HL-60 (cell line): ENCODE results near the gene SNAPC4.

Source experiments
- DNase-seq, 2 experiments: peaks; one replicate each; pipeline ENCODE4 v3.0.0-alpha.2; 2010 to 2020; ENCODE audit warnings: low read depth in 1 of 2, low spot score in 1 of 2
- H3K27ac ChIP-seq: fragments of 250-450 bp; sonication (Bioruptor Pico); replicated peaks from 2 replicates; pipeline ENCODE4 v1.5.1; 2020; ENCODE audit warnings: mild to moderate bottlenecking, moderate library complexity
- H3K27me3 ChIP-seq: fragments of 250-450 bp; sonication (Bioruptor Pico); 2 replicates; pipeline ENCODE4 v1.5.1; 2021; ENCODE audit warnings: mild to moderate bottlenecking, moderate library complexity; ENCODE audit not compliant: insufficient read depth, poor library complexity, severe bottlenecking
- H3K4me3 ChIP-seq: replicated peaks from 2 replicates; pipeline ENCODE4 v1.5.1; 2011; ENCODE audit warnings: mild to moderate bottlenecking, control low read depth, low read length; ENCODE audit not compliant: insufficient read depth
- GABPA ChIP-seq: IDR thresholded peaks from 2 replicates; pipeline ENCODE4 v1.6.1; 2012; ENCODE audit warnings: low read depth
- POLR2AphosphoS5 ChIP-seq: IDR thresholded peaks from 2 replicates; pipeline ENCODE4 v1.6.1; 2012; ENCODE audit warnings: low read depth
- SPI1 ChIP-seq: IDR thresholded peaks from 2 replicates; pipeline ENCODE4 v1.6.1; 2012; ENCODE audit warnings: low read depth, mild to moderate bottlenecking, borderline replicate concordance
- TF ChIP-seq, protein P1 (sequence below): IDR thresholded peaks from one replicate; pipeline ENCODE4 v1.5.1; 2011; ENCODE audit warnings: low read length, control low read depth, inconsistent platforms; ENCODE audit not compliant: insufficient read depth
- TF ChIP-seq, protein P2 (sequence below): IDR thresholded peaks from 2 replicates; pipeline ENCODE4 v1.6.1; 2012; ENCODE audit warnings: low read depth; ENCODE audit not compliant: insufficient replicate concordance

SNAPC4 gene

DNA sequence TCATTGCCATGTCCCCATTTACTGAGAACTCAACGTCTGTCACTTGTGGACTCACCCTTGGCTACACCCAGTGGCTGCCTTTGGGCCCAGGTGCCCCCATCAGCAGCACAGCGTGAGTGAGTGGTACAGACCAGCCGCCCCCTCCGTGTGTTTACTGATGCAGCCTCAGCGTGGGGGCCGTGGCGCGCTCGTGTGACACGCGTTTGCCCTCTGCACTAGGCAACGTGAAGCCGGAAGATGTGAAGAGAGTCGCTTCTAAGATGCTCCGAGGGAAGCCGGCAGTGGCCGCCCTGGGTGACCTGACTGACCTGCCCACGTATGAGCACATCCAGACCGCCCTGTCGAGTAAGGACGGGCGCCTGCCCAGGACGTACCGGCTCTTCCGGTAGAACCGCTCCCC, 22.9 kb upstream of the SNAPC4 start:
- H3K27me3 ChIP-seq = no peaks in the 10 kb centered on the region
- DNase-seq = no peak
- no peak for TF ChIP-seq GABPA
- TF ChIP-seq, protein P1, sequence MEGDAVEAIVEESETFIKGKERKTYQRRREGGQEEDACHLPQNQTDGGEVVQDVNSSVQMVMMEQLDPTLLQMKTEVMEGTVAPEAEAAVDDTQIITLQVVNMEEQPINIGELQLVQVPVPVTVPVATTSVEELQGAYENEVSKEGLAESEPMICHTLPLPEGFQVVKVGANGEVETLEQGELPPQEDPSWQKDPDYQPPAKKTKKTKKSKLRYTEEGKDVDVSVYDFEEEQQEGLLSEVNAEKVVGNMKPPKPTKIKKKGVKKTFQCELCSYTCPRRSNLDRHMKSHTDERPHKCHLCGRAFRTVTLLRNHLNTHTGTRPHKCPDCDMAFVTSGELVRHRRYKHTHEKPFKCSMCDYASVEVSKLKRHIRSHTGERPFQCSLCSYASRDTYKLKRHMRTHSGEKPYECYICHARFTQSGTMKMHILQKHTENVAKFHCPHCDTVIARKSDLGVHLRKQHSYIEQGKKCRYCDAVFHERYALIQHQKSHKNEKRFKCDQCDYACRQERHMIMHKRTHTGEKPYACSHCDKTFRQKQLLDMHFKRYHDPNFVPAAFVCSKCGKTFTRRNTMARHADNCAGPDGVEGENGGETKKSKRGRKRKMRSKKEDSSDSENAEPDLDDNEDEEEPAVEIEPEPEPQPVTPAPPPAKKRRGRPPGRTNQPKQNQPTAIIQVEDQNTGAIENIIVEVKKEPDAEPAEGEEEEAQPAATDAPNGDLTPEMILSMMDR = no peak
- TF ChIP-seq, protein P2, sequence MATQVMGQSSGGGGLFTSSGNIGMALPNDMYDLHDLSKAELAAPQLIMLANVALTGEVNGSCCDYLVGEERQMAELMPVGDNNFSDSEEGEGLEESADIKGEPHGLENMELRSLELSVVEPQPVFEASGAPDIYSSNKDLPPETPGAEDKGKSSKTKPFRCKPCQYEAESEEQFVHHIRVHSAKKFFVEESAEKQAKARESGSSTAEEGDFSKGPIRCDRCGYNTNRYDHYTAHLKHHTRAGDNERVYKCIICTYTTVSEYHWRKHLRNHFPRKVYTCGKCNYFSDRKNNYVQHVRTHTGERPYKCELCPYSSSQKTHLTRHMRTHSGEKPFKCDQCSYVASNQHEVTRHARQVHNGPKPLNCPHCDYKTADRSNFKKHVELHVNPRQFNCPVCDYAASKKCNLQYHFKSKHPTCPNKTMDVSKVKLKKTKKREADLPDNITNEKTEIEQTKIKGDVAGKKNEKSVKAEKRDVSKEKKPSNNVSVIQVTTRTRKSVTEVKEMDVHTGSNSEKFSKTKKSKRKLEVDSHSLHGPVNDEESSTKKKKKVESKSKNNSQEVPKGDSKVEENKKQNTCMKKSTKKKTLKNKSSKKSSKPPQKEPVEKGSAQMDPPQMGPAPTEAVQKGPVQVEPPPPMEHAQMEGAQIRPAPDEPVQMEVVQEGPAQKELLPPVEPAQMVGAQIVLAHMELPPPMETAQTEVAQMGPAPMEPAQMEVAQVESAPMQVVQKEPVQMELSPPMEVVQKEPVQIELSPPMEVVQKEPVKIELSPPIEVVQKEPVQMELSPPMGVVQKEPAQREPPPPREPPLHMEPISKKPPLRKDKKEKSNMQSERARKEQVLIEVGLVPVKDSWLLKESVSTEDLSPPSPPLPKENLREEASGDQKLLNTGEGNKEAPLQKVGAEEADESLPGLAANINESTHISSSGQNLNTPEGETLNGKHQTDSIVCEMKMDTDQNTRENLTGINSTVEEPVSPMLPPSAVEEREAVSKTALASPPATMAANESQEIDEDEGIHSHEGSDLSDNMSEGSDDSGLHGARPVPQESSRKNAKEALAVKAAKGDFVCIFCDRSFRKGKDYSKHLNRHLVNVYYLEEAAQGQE = no peak
- TF ChIP-seq SPI1 = no peak
- no peak for TF ChIP-seq POLR2AphosphoS5
- H3K4me3 ChIP-seq = no peak overlapping the region
- H3K27ac ChIP-seq = no peak overlapping the region

DNA sequence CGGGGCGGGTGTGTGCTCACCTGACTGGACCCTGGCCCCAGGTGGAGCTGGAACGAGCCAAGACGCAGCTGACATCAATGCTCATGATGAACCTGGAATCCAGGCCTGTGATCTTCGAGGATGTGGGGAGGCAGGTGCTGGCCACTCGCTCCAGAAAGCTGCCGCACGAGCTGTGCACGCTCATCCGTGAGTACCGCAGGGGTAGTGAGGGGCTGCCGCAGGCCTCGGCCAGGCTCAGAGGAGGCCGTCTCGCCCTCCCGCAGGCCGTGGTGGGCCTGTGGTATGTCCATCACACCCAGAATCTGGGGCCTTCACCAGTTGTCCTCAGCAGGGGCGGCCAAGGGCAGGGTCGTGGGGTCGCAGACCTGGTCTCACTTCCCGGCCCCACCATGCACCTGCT, 21.8 kb upstream of the SNAPC4 start:
- TF ChIP-seq, protein P1 = no peak
- TF ChIP-seq POLR2AphosphoS5 (no peak), SPI1 (no peak), GABPA (no peak)
- TF ChIP-seq, protein P2 = no peak
- no peak for DNase-seq
- no peaks in the 10 kb centered on the region for H3K27me3 ChIP-seq
- H3K27ac ChIP-seq = no peak overlapping the region
- H3K4me3 ChIP-seq = no peak overlapping the region

DNA sequence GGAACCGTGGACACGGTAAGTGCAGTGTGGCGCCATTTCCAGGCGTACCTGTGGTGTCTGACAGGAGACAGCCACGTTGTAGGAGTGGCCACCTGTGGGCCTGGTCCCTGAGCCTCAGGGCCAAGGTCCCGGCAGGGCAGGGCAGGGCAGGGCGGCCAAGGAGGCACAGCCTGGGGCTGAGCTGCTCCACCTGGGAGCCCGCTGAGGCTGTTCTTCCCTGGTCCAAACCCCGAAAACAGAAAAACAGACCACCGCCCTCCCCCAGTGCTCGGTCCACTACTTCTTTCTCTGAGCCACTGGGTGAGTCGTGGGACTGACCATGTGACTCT, 19.1 kb upstream of the SNAPC4 start:
- TF ChIP-seq GABPA (no peak), POLR2AphosphoS5 (no peak), SPI1 (no peak)
- TF ChIP-seq, protein P2 = no peak
- TF ChIP-seq, protein P1 = no peak
- Histone ChIP-seq H3K4me3 (no peak overlapping the region), H3K27me3 (no peaks in the 10 kb centered on the region), H3K27ac (no peak overlapping the region)
- no peak for DNase-seq
